Measurements from ENCODE around the gene SH3RF3.

The SH3RF3 gene

DNA sequence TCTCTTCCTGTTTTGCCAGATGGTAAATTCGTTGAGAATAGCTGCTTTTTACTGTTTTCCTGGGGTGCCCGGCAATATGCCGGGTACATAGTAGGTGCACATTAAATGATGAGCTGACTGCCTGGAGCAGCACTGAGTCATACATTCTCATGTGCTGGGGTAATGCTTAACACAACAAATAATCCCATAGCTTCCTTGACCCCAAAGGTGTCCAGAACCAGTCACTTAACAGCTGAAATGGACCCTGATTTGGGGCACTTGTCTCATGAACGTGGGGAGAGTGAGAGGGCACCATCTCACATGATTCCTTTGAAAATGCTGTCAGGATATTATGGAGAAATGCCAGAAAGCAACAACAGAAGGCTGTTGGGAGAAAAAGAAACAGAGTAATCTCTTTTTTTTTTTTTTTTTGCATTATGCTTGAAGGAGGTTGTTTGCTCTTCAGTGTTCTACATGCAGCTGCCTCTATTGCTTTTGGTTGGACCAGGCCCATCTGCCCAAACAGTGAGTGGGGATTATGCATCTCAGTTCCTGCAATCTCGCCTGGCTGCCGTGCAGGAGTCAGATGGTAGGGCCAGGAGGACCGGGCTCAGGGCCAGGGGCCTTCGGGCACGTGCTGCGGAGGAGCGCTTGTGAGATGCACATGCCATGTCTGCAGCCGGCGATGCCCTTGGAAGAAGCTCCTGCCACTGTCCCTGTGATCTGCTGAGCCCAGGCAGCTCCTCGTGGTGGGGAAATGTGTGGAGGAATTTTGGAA is 162.1 kb downstream of the SH3RF3 start:
- WGBS, 2 experiments = 92 to 93% methylated on average over 14 of the region's 14 CpGs
- Histone ChIP-seq H3K27ac (ENCODE audit: insufficient read depth, low read depth, low read length, poor library complexity, severe bottlenecking) (no peak overlapping the region), H3K9me3 (ENCODE audit: control insufficient read depth, low read length) (no peaks in the 10 kb centered on the region)

DNA sequence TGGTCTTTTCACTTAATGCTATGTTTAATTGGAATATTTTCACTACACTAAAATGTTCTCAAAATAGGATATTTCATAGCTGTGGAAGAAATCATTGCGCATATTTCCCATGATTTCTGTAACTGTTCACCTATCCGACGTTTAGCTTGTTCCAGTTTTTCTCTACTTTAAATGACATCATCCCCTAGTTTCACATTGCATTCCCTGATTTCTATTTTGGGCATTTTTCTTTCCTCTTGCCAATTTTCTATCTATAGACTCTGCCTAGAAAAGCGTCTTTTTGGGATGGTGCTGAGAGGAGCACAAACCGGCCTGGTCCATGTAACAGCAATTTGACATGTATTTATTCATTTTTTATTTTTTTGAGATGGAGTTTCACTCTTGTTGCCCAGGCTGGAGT is 163.4 kb downstream of the SH3RF3 start:
- H3K27me3 ChIP-seq (ENCODE audit: control insufficient read depth, insufficient read depth, low read length, poor library complexity, severe bottlenecking) = no peaks in the 10 kb centered on the region
- no peak overlapping the region for H3K4me3 ChIP-seq (ENCODE audit: insufficient read depth, low read depth, low read length)
- no peaks in the 10 kb centered on the region for H3K9me3 ChIP-seq (ENCODE audit: control insufficient read depth, low read length)
- H3K36me3 ChIP-seq (ENCODE audit: control insufficient read depth, insufficient read depth, low read length) = no peaks in the 10 kb centered on the region
- WGBS, 2 experiments = 92 to 96% methylated on average over 5 of the region's 5 CpGs
- no peaks in the 10 kb centered on the region for H3K4me1 ChIP-seq (ENCODE audit: control insufficient read depth, insufficient read depth, low read length)
- no peak overlapping the region for H3K27ac ChIP-seq (ENCODE audit: insufficient read depth, low read depth, low read length, poor library complexity, severe bottlenecking)

More for the DNA sequence above, 162.1 kb downstream of the SH3RF3 start:
- no peak overlapping the region for H3K4me3 ChIP-seq (ENCODE audit: insufficient read depth, low read depth, low read length)
- no peaks in the 10 kb centered on the region for H3K36me3 ChIP-seq (ENCODE audit: control insufficient read depth, insufficient read depth, low read length)
- H3K4me1 ChIP-seq (ENCODE audit: control insufficient read depth, insufficient read depth, low read length) = no peaks in the 10 kb centered on the region
- H3K27me3 ChIP-seq (ENCODE audit: control insufficient read depth, insufficient read depth, low read length, poor library complexity, severe bottlenecking) = no peaks in the 10 kb centered on the region

- no peaks in the 10 kb centered on the region for H3K9me3 ChIP-seq (ENCODE audit: control insufficient read depth, low read length)
- WGBS, 2 experiments = 93 to 95% methylated on average over 8 of the region's 8 CpGs
- H3K4me1 ChIP-seq (ENCODE audit: control insufficient read depth, insufficient read depth, low read length) = no peaks in the 10 kb centered on the region
- H3K27ac ChIP-seq (ENCODE audit: insufficient read depth, low read depth, low read length, poor library complexity, severe bottlenecking) = no peak overlapping the region
- H3K27me3 ChIP-seq (ENCODE audit: control insufficient read depth, insufficient read depth, low read length, poor library complexity, severe bottlenecking) = no peaks in the 10 kb centered on the region
- no peaks in the 10 kb centered on the region for H3K36me3 ChIP-seq (ENCODE audit: control insufficient read depth, insufficient read depth, low read length)
- no peak overlapping the region for H3K4me3 ChIP-seq (ENCODE audit: insufficient read depth, low read depth, low read length)
Measured at GRCh38 chr2:109293663-109294062, 164.7 kb downstream of the SH3RF3 start.

DNA sequence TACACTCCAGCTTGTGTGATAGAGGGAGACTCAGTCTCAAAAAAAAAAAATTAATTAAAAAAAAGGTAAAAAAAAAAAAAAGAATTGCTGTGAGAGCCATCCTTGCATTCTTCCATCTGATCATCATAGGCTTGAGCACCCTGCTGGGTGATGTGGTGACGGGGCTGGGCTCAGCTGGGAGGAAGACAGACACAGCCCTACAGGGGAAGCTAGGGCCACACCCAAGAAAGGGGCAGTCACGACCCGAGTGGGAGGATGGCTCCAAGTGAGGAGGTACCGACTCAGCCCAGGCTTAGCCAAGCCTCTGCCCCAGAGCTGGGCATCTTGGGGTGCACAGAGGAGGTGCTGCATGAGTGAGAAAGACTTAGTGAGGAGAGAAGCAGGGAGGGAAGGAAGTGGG is 165.5 kb downstream of the SH3RF3 start:
- WGBS, 2 experiments = 92 to 95% methylated on average over 4 of the region's 4 CpGs
- no peaks in the 10 kb centered on the region for H3K9me3 ChIP-seq (ENCODE audit: control insufficient read depth, low read length)

DNA sequence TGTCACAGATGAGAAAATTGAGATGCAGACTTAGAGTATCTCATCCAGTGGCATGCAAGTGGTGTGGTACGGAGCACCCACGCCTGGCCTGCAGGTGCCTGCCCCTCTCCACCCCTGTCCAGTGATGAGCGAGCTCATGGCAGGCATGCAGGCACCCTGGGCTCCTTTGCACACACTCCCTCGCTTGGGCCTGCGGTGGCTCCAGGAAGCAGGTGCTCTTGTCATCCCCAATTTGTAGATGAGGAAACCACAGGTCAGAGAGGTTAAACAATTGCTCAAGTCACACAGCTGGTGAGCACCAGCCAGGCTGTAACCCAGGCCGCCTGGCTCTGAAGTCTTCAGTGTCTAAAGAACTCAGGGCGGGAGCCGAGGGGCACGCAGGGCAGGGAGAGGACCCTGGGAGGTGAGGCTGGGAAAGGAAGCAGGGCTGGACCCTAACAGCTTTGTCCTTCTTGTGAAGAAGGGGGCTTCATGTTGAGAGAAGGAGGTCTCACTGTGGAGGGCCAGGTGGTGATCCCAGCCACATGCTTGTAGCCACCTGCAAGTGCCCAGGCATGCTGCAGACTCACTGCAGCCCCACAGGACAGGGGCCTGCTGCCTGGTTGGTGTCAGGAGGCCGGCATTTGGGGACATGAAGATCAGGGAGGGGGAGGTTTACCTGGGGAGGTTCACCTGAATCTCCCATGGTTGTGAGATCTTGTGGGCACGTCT is 166.2 kb downstream of the SH3RF3 start:
- no peak overlapping the region for H3K27ac ChIP-seq (ENCODE audit: insufficient read depth, low read depth, low read length, poor library complexity, severe bottlenecking)
- no peaks in the 10 kb centered on the region for H3K27me3 ChIP-seq (ENCODE audit: control insufficient read depth, insufficient read depth, low read length, poor library complexity, severe bottlenecking)
- H3K4me1 ChIP-seq (ENCODE audit: control insufficient read depth, insufficient read depth, low read length) = no peaks in the 10 kb centered on the region
- H3K36me3 ChIP-seq (ENCODE audit: control insufficient read depth, insufficient read depth, low read length) = no peaks in the 10 kb centered on the region
- no peaks in the 10 kb centered on the region for H3K9me3 ChIP-seq (ENCODE audit: control insufficient read depth, low read length)
- 92 to 93% methylated on average over 11 of the region's 11 CpGs for WGBS, 2 experiments
- no peak overlapping the region for H3K4me3 ChIP-seq (ENCODE audit: insufficient read depth, low read depth, low read length)

More for the DNA sequence above, 165.5 kb downstream of the SH3RF3 start:
- H3K4me3 ChIP-seq (ENCODE audit: insufficient read depth, low read depth, low read length) = no peak overlapping the region
- H3K27me3 ChIP-seq (ENCODE audit: control insufficient read depth, insufficient read depth, low read length, poor library complexity, severe bottlenecking) = no peaks in the 10 kb centered on the region
- H3K27ac ChIP-seq (ENCODE audit: insufficient read depth, low read depth, low read length, poor library complexity, severe bottlenecking) = no peak overlapping the region
- H3K4me1 ChIP-seq (ENCODE audit: control insufficient read depth, insufficient read depth, low read length) = no peaks in the 10 kb centered on the region
- no peaks in the 10 kb centered on the region for H3K36me3 ChIP-seq (ENCODE audit: control insufficient read depth, insufficient read depth, low read length)

- H3K36me3 ChIP-seq (ENCODE audit: control insufficient read depth, insufficient read depth, low read length) = no peaks in the 10 kb centered on the region
- WGBS, 2 experiments = 87 to 92% methylated on average over 4 of the region's 4 CpGs
- no peak overlapping the region for H3K4me3 ChIP-seq (ENCODE audit: insufficient read depth, low read depth, low read length)
- no peaks in the 10 kb centered on the region for H3K4me1 ChIP-seq (ENCODE audit: control insufficient read depth, insufficient read depth, low read length)
- no peaks in the 10 kb centered on the region for H3K27me3 ChIP-seq (ENCODE audit: control insufficient read depth, insufficient read depth, low read length, poor library complexity, severe bottlenecking)
- no peaks in the 10 kb centered on the region for H3K9me3 ChIP-seq (ENCODE audit: control insufficient read depth, low read length)
- H3K27ac ChIP-seq (ENCODE audit: insufficient read depth, low read depth, low read length, poor library complexity, severe bottlenecking) = no peak overlapping the region
Measured at GRCh38 chr2:109295781-109296117, 166.7 kb downstream of the SH3RF3 start.

GRCh38 chr2:109297566-109298490 is 168.8 kb downstream of the SH3RF3 start:
- no peaks in the 10 kb centered on the region for H3K9me3 ChIP-seq (ENCODE audit: control insufficient read depth, low read length)
- no peaks in the 10 kb centered on the region for H3K4me1 ChIP-seq (ENCODE audit: control insufficient read depth, insufficient read depth, low read length)
- H3K4me3 ChIP-seq (ENCODE audit: insufficient read depth, low read depth, low read length) = no peak overlapping the region
- H3K27ac ChIP-seq (ENCODE audit: insufficient read depth, low read depth, low read length, poor library complexity, severe bottlenecking) = no peak overlapping the region
- no peaks in the 10 kb centered on the region for H3K36me3 ChIP-seq (ENCODE audit: control insufficient read depth, insufficient read depth, low read length)
- H3K27me3 ChIP-seq (ENCODE audit: control insufficient read depth, insufficient read depth, low read length, poor library complexity, severe bottlenecking) = no peaks in the 10 kb centered on the region
- WGBS, 2 experiments = 93 to 96% methylated on average over 11 of the region's 11 CpGs

- H3K4me3 ChIP-seq (ENCODE audit: insufficient read depth, low read depth, low read length) = no peak overlapping the region
- H3K27ac ChIP-seq (ENCODE audit: insufficient read depth, low read depth, low read length, poor library complexity, severe bottlenecking) = no peak overlapping the region
- H3K27me3 ChIP-seq (ENCODE audit: control insufficient read depth, insufficient read depth, low read length, poor library complexity, severe bottlenecking) = no peaks in the 10 kb centered on the region
- H3K36me3 ChIP-seq (ENCODE audit: control insufficient read depth, insufficient read depth, low read length) = no peaks in the 10 kb centered on the region
- H3K9me3 ChIP-seq (ENCODE audit: control insufficient read depth, low read length) = no peaks in the 10 kb centered on the region
- no peaks in the 10 kb centered on the region for H3K4me1 ChIP-seq (ENCODE audit: control insufficient read depth, insufficient read depth, low read length)
- 87 to 88% methylated on average over 6 of the region's 6 CpGs for WGBS, 2 experiments
Measured at GRCh38 chr2:109298851-109299250, 169.8 kb downstream of the SH3RF3 start.

DNA sequence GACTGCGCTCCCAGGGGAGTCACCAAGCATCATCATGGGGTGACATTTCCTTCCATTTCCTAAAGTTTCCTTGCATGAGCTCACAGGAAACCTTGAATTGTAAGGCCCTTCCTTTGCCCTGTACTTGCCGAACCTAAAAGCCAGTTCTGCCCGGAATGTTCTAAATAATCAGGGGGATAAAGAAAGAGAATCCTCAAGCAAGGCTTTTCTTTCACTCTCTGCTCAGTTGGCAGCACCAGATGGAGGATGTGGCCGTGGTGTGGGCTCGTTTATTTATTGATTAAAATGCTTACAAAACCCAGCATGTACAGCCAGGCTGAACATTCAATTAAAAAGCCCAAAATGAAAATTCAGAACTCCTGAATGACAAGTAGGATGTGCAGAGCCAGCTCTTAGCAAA is 170.5 kb downstream of the SH3RF3 start:
- Histone ChIP-seq H3K9me3 (ENCODE audit: control insufficient read depth, low read length) (no peaks in the 10 kb centered on the region), H3K4me1 (ENCODE audit: control insufficient read depth, insufficient read depth, low read length) (no peaks in the 10 kb centered on the region), H3K36me3 (ENCODE audit: control insufficient read depth, insufficient read depth, low read length) (no peaks in the 10 kb centered on the region), H3K27me3 (ENCODE audit: control insufficient read depth, insufficient read depth, low read length, poor library complexity, severe bottlenecking) (no peaks in the 10 kb centered on the region), H3K27ac (ENCODE audit: insufficient read depth, low read depth, low read length, poor library complexity, severe bottlenecking) (no peak overlapping the region), H3K4me3 (ENCODE audit: insufficient read depth, low read depth, low read length) (no peak overlapping the region)
- 91 to 93% methylated on average over 5 of the region's 5 CpGs for WGBS, 2 experiments

DNA sequence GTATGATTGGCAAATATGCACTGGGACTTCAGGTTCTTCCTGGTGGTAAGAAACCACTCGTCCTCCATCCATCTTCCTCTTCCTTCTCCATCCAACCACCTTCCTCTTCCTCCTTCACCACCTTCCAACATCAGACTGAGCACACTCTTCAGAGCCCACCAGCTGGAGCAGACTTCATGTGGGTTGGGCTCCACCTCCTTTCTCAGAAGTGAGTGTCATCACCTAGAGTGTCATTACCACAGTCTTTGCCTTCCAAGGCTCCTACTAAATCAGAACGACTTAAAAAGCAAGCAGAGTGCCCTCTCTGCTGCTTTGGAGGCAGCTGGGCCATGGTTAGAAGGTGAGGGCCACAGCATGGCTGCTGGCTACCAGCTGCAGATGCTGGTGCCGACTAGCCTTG is 171.6 kb downstream of the SH3RF3 start:
- H3K27ac ChIP-seq (ENCODE audit: insufficient read depth, low read depth, low read length, poor library complexity, severe bottlenecking) = no peak overlapping the region

More for the DNA sequence above, 171.6 kb downstream of the SH3RF3 start:
- H3K27me3 ChIP-seq (ENCODE audit: control insufficient read depth, insufficient read depth, low read length, poor library complexity, severe bottlenecking) = no peaks in the 10 kb centered on the region
- 84 to 85% methylated on average over 3 of the region's 3 CpGs for WGBS, 2 experiments
- no peak overlapping the region for H3K4me3 ChIP-seq (ENCODE audit: insufficient read depth, low read depth, low read length)
- H3K9me3 ChIP-seq (ENCODE audit: control insufficient read depth, low read length) = no peaks in the 10 kb centered on the region
- H3K4me1 ChIP-seq (ENCODE audit: control insufficient read depth, insufficient read depth, low read length) = no peaks in the 10 kb centered on the region
- H3K36me3 ChIP-seq (ENCODE audit: control insufficient read depth, insufficient read depth, low read length) = no peaks in the 10 kb centered on the region
